OCI-LY1 (cell line): ENCODE data around the gene PPP2R2C.

Experiments used
- EZH2 ChIP-seq: fragments of 200-600 bp; sonication (generic), shearing (Covaris generic); IDR thresholded peaks from 2 replicates; pipeline ENCODE4 v1.8.0; 2017; ENCODE audit warnings: borderline replicate concordance, mixed run types, mild to moderate bottlenecking, antibody characterized with exemption, low read length, moderate library complexity, mixed read lengths
- TF ChIP-seq, protein P1 (sequence below): fragments of 200-600 bp; sonication (generic), shearing (Covaris generic); IDR thresholded peaks from 2 replicates; pipeline ENCODE4 v1.5.1; 2017; ENCODE audit warnings: mild to moderate bottlenecking, antibody characterized with exemption, low read length, moderate library complexity, mixed read lengths

DNA sequence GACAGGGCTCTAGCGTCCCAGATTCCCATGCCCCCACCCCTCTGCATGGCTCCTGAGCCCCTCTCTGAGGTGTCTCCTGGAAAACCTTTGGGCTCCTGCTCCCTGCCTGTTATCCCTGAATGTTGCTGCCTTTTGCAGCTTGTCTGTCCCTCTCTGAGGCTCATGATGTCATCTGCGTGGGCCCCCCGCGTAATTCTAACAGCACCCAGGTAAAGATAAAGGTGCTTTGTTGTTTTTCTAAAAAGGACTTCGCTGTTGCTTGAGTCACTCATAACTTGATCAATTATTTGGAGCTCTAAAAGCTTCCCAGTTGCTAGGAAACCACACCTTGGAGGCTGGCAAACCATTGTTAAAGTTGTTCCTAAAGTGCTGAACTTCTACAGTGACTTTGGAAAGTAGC, 166.1 kb downstream of the PPP2R2C start:
- TF ChIP-seq, protein P1, sequence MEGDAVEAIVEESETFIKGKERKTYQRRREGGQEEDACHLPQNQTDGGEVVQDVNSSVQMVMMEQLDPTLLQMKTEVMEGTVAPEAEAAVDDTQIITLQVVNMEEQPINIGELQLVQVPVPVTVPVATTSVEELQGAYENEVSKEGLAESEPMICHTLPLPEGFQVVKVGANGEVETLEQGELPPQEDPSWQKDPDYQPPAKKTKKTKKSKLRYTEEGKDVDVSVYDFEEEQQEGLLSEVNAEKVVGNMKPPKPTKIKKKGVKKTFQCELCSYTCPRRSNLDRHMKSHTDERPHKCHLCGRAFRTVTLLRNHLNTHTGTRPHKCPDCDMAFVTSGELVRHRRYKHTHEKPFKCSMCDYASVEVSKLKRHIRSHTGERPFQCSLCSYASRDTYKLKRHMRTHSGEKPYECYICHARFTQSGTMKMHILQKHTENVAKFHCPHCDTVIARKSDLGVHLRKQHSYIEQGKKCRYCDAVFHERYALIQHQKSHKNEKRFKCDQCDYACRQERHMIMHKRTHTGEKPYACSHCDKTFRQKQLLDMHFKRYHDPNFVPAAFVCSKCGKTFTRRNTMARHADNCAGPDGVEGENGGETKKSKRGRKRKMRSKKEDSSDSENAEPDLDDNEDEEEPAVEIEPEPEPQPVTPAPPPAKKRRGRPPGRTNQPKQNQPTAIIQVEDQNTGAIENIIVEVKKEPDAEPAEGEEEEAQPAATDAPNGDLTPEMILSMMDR = no peak
- no peak for TF ChIP-seq EZH2
